OCI-LY3 (cell line): ENCODE results near the gene NPVF.

Experiments
- H2AFZ ChIP-seq: fragments of 200-600, 300-600 bp; shearing (Covaris generic); 2 replicates; pipeline ENCODE4 v1.6.0; 2014; ENCODE audit warnings: antibody characterized with exemption, low read depth, low read length
- H3K27ac ChIP-seq: fragments of 200-600, 300-600 bp; sonication (generic); 2 replicates; pipeline ENCODE4 v1.5.1; 2014; ENCODE audit warnings: mild to moderate bottlenecking, low read length, moderate library complexity, mixed read lengths
- H3K27me3 ChIP-seq: fragments of 200-600, 300-600 bp; sonication (generic); 2 replicates; pipeline ENCODE4 v1.6.1; 2014; ENCODE audit warnings: low read depth, low read length, mixed read lengths
- H3K36me3 ChIP-seq: fragments of 200-600, 300-600 bp; sonication (generic); replicated peaks from 2 replicates; pipeline ENCODE3; 2014; ENCODE audit warnings: low read depth, low read length, mixed read lengths
- H3K4me1 ChIP-seq: fragments of 300-600, 200-600 bp; sonication (generic); 2 replicates; pipeline ENCODE4 v1.6.1; 2014; ENCODE audit warnings: low read length, mixed read lengths
- H3K4me2 ChIP-seq: fragments of 200-600, 300-600 bp; sonication (generic); 2 replicates; pipeline ENCODE4 v1.6.1; 2014; ENCODE audit warnings: low read length, mixed read lengths
- H3K4me3 ChIP-seq: fragments of 300-600, 200-600 bp; sonication (generic); 2 replicates; pipeline ENCODE4 v1.5.1; 2014; ENCODE audit warnings: antibody characterized with exemption, mild to moderate bottlenecking, low read length, moderate library complexity
- H3K79me2 ChIP-seq: fragments of 300-600, 200-600 bp; shearing (Covaris generic); 2 replicates; pipeline ENCODE4 v1.6.1; 2014; ENCODE audit warnings: mild to moderate bottlenecking, low read length, mixed read lengths
- H3K9ac ChIP-seq: fragments of 300-600, 200-600 bp; shearing (Covaris generic); 2 replicates; pipeline ENCODE4 v1.6.0; 2014; ENCODE audit warnings: mild to moderate bottlenecking, low read length, moderate library complexity
- H3K9me3 ChIP-seq: fragments of 200-600, 300-600 bp; shearing (Covaris generic); 2 replicates; pipeline ENCODE4 v1.6.1; 2014; ENCODE audit warnings: low read length, mixed read lengths; ENCODE audit not compliant: insufficient read depth
- H4K20me1 ChIP-seq: fragments of 200-600, 300-600 bp; sonication (generic); 2 replicates; pipeline ENCODE4 v1.6.1; 2016; ENCODE audit warnings: low read length, mixed read lengths; ENCODE audit not compliant: insufficient read depth
- CTCF ChIP-seq: fragments of 200-600, 300-600 bp; sonication (generic); IDR thresholded peaks from 2 replicates; pipeline ENCODE4 v1.5.1; 2014; ENCODE audit warnings: antibody characterized with exemption, low read length, low read depth
- EZH2phosphoT487 ChIP-seq: fragments of 200-600 bp; shearing (Covaris generic); IDR thresholded peaks from 2 replicates; pipeline ENCODE4 v1.6.1; 2018; ENCODE audit warnings: antibody characterized with exemption, mixed run types, low read depth

The NPVF gene

GRCh38 chr7:25235471-25235870 lies 7.2 kb upstream of the NPVF start:
- no peak overlapping the region for H2AFZ ChIP-seq
- H3K9me3 ChIP-seq, result no peaks in the 10 kb centered on the region
- H3K9ac ChIP-seq, result no peak overlapping the region
- no peaks in the 10 kb centered on the region for H3K79me2 ChIP-seq
- TF ChIP-seq EZH2phosphoT487 (no peak), CTCF (no peak)
- no peaks in the 10 kb centered on the region for H4K20me1 ChIP-seq
- no peak overlapping the region for H3K27ac ChIP-seq
- no peaks in the 10 kb centered on the region for H3K27me3 ChIP-seq
- H3K4me2 ChIP-seq, result no peak overlapping the region
- H3K4me3 ChIP-seq, result no peak overlapping the region
- H3K4me1 ChIP-seq, result no peaks in the 10 kb centered on the region
- no peaks in the 10 kb centered on the region for H3K36me3 ChIP-seq

GRCh38 chr7:25234336-25234735 lies 6.0 kb upstream of the NPVF start:
- no peak overlapping the region for H3K9ac ChIP-seq
- no peak overlapping the region for H3K27ac ChIP-seq
- H3K36me3 ChIP-seq, result no peaks in the 10 kb centered on the region
- H3K79me2 ChIP-seq, result no peaks in the 10 kb centered on the region
- no peak overlapping the region for H2AFZ ChIP-seq
- H3K27me3 ChIP-seq, result 0 out of 2 replicates have a peak, but pooled peaks cover 3% of the 10 kb centered on the region
- TF ChIP-seq CTCF (no peak), EZH2phosphoT487 (no peak)
- no peak overlapping the region for H3K4me3 ChIP-seq
- H4K20me1 ChIP-seq, result no peaks in the 10 kb centered on the region
- no peaks in the 10 kb centered on the region for H3K4me1 ChIP-seq
- no peak overlapping the region for H3K4me2 ChIP-seq
- no peaks in the 10 kb centered on the region for H3K9me3 ChIP-seq

- no peak overlapping the region for H3K4me2 ChIP-seq
- H3K27me3 ChIP-seq, result peaks cover 17% of the 10 kb centered on the region
- no peak for TF ChIP-seq EZH2phosphoT487
- H3K9me3 ChIP-seq, result no peaks in the 10 kb centered on the region
- H3K27ac ChIP-seq, result no peak overlapping the region
- H2AFZ ChIP-seq, result no peak overlapping the region
- no peak overlapping the region for H3K9ac ChIP-seq
- no peaks in the 10 kb centered on the region for H4K20me1 ChIP-seq
- no peak overlapping the region for H3K4me3 ChIP-seq
- H3K36me3 ChIP-seq, result no peaks in the 10 kb centered on the region
- no peaks in the 10 kb centered on the region for H3K4me1 ChIP-seq
- H3K79me2 ChIP-seq, result no peaks in the 10 kb centered on the region
These were observed 5.1 kb downstream of the NPVF start for GRCh38 chr7:25223206-25223605.

GRCh38 chr7:25222666-25223065 lies 5.6 kb downstream of the NPVF start:
- H3K27me3 ChIP-seq, result peaks cover 12% of the 10 kb centered on the region
- no peak overlapping the region for H3K9ac ChIP-seq
- H3K79me2 ChIP-seq, result no peaks in the 10 kb centered on the region
- TF ChIP-seq CTCF, result no peak
- no peak for TF ChIP-seq EZH2phosphoT487
- no peaks in the 10 kb centered on the region for H3K9me3 ChIP-seq
- no peaks in the 10 kb centered on the region for H4K20me1 ChIP-seq
- H3K27ac ChIP-seq, result no peak overlapping the region
- no peak overlapping the region for H3K4me3 ChIP-seq
- no peak overlapping the region for H2AFZ ChIP-seq
- no peaks in the 10 kb centered on the region for H3K4me1 ChIP-seq
- no peak overlapping the region for H3K4me2 ChIP-seq
- H3K36me3 ChIP-seq, result no peaks in the 10 kb centered on the region

GRCh38 chr7:25221009-25221408 lies 7.3 kb downstream of the NPVF start:
- TF ChIP-seq CTCF, result no peak
- no peak for TF ChIP-seq EZH2phosphoT487
- Histone ChIP-seq H2AFZ (no peak overlapping the region), H4K20me1 (no peaks in the 10 kb centered on the region), H3K4me3 (no peak overlapping the region), H3K27me3 (peaks cover 12% of the 10 kb centered on the region), H3K27ac (no peak overlapping the region), H3K9me3 (no peaks in the 10 kb centered on the region), H3K4me1 (no peaks in the 10 kb centered on the region), H3K4me2 (no peak overlapping the region), H3K36me3 (no peaks in the 10 kb centered on the region), H3K9ac (no peak overlapping the region), H3K79me2 (no peaks in the 10 kb centered on the region)
